ENCODE results near the gene CENPX. TPM values are rescaled to one million over a fixed set of nuclear protein-coding genes. Genes with fewer than 3 reads are reported as not detected.

CENPX gene
- total and polyA plus RNA-seq, 2 donors: 19.1 to 124 TPM

GRCh38 chr17:81978524-81979298 lies 44.0 kb downstream of the CENPX start:
- Histone ChIP-seq H3K4me1 (ENCODE audit: insufficient read depth) (no peaks in the 10 kb centered on the region), H3K4me3 (ENCODE audit: low read depth, low read length) (no peak overlapping the region), H3K27ac (ENCODE audit: low read depth) (no peak overlapping the region), H3K36me3 (ENCODE audit: insufficient read depth) (no peaks in the 10 kb centered on the region)
- DNase-seq (ENCODE audit: extremely low spot score): no peak
- 89% methylated on average over 27 of the region's 27 CpGs for WGBS

- Histone ChIP-seq H3K4me3 (ENCODE audit: low read depth, low read length) (peak within 1 kb of the TSS; percentile 94), H3K36me3 (ENCODE audit: insufficient read depth) (no peaks in the 10 kb centered on the region), H3K27ac (ENCODE audit: low read depth) (peak within 1 kb of the TSS; percentile 88), H3K4me1 (ENCODE audit: insufficient read depth) (no peaks in the 10 kb centered on the region)
- under 1% methylated on average over 76 of the region's 76 CpGs for WGBS
- DNase-seq (ENCODE audit: extremely low spot score): no peak
Measured at GRCh38 chr17:81977211-81977808, 45.4 kb downstream of the CENPX start, which contains the start of gene ASPSCR1. TSS of gene ASPSCR1 (plus strand) at chr17:81977629. CDS start at chr17:81977647, 18 bp downstream.

- Histone ChIP-seq H3K4me1 (ENCODE audit: insufficient read depth) (no peaks in the 10 kb centered on the region), H3K27ac (ENCODE audit: low read depth) (peak overlapping the region; percentile 88), H3K4me3 (ENCODE audit: low read depth, low read length) (peak overlapping the region; percentile 94), H3K36me3 (ENCODE audit: insufficient read depth) (no peaks in the 10 kb centered on the region)
- DNase-seq (ENCODE audit: extremely low spot score): no peak
- WGBS: 27% methylated on average over 30 of the region's 30 CpGs
Measured at GRCh38 chr17:81976332-81977210, 46.1 kb downstream of the CENPX start.

GRCh38 chr17:81973432-81973831 lies 49.2 kb downstream of the CENPX start:
- H3K4me3 ChIP-seq (ENCODE audit: low read depth, low read length): no peak overlapping the region
- no peaks in the 10 kb centered on the region for H3K4me1 ChIP-seq (ENCODE audit: insufficient read depth)
- no peak overlapping the region for H3K27ac ChIP-seq (ENCODE audit: low read depth)
- DNase-seq (ENCODE audit: extremely low spot score): no peak
- H3K36me3 ChIP-seq (ENCODE audit: insufficient read depth): no peaks in the 10 kb centered on the region

- DNase-seq (ENCODE audit: extremely low spot score): no peak
- no peaks in the 10 kb centered on the region for H3K4me1 ChIP-seq (ENCODE audit: insufficient read depth)
- H3K4me3 ChIP-seq (ENCODE audit: low read depth, low read length): no peak overlapping the region
- no peaks in the 10 kb centered on the region for H3K36me3 ChIP-seq (ENCODE audit: insufficient read depth)
- no peak overlapping the region for H3K27ac ChIP-seq (ENCODE audit: low read depth)
- WGBS: 87% methylated on average over 12 of the region's 12 CpGs
Measured at GRCh38 chr17:81968850-81969812, 53.5 kb downstream of the CENPX start.

Other genes with a start within 250 kb of the CENPX start
- not detected for gene GCGR, start 218.7 kb downstream of the CENPX start, total RNA-seq
- 0.16 TPM for gene GCGR, start 218.7 kb downstream of the CENPX start, polyA plus RNA-seq
- 43.8 TPM for gene MCRIP1, start 189.6 kb downstream of the CENPX start, total RNA-seq
- gene MCRIP1, start 189.6 kb downstream of the CENPX start, polyA plus RNA-seq: 190 TPM
- not detected for gene PPP1R27, start 187.8 kb downstream of the CENPX start, total RNA-seq
- not detected for gene PPP1R27, start 187.8 kb downstream of the CENPX start, polyA plus RNA-seq
- gene P4HB, start 162.3 kb downstream of the CENPX start, total RNA-seq: 262 TPM
- 367 TPM for gene P4HB, start 162.3 kb downstream of the CENPX start, polyA plus RNA-seq
- gene ARHGDIA, start 151.5 kb downstream of the CENPX start, total RNA-seq: 31.0 TPM
- 277 TPM for gene ARHGDIA, start 151.5 kb downstream of the CENPX start, polyA plus RNA-seq
- gene ALYREF, start 131.3 kb downstream of the CENPX start, total RNA-seq: 51.3 TPM
- 47.6 TPM for gene ALYREF, start 131.3 kb downstream of the CENPX start, polyA plus RNA-seq
- gene ANAPC11, start 131.2 kb downstream of the CENPX start, total RNA-seq: 51.6 TPM
- 245 TPM for gene ANAPC11, start 131.2 kb downstream of the CENPX start, polyA plus RNA-seq
- gene NPB, start 120.6 kb downstream of the CENPX start, total RNA-seq: 0.69 TPM
- 0.85 TPM for gene NPB, start 120.6 kb downstream of the CENPX start, polyA plus RNA-seq
- gene PCYT2, start 111.5 kb downstream of the CENPX start, total RNA-seq: 9.8 TPM
- gene PCYT2, start 111.5 kb downstream of the CENPX start, polyA plus RNA-seq: 36.0 TPM
- gene SIRT7, start 104.7 kb downstream of the CENPX start, total RNA-seq: 3.9 TPM
- 22.7 TPM for gene SIRT7, start 104.7 kb downstream of the CENPX start, polyA plus RNA-seq
- 7.6 TPM for gene MAFG, start 95.1 kb downstream of the CENPX start, total RNA-seq
- 31.3 TPM for gene MAFG, start 95.1 kb downstream of the CENPX start, polyA plus RNA-seq
- 57.2 TPM for gene PYCR1, start 85.6 kb downstream of the CENPX start, total RNA-seq
- gene PYCR1, start 85.6 kb downstream of the CENPX start, polyA plus RNA-seq: 8.1 TPM
- 0.42 TPM for gene MYADML2, start 75.6 kb downstream of the CENPX start, total RNA-seq
- gene MYADML2, start 75.6 kb downstream of the CENPX start, polyA plus RNA-seq: not detected
- 1.3 TPM for gene NOTUM, start 61.7 kb downstream of the CENPX start, total RNA-seq
- 2.5 TPM for gene NOTUM, start 61.7 kb downstream of the CENPX start, polyA plus RNA-seq
- gene ASPSCR1, start 45.2 kb downstream of the CENPX start, total RNA-seq: 18.0 TPM
- 28.6 TPM for gene ASPSCR1, start 45.2 kb downstream of the CENPX start, polyA plus RNA-seq
- gene LRRC45, start 427 bp upstream of the CENPX start, total RNA-seq: 8.7 TPM
- gene LRRC45, start 427 bp upstream of the CENPX start, polyA plus RNA-seq: 14.9 TPM
- 10.4 TPM for gene RAC3, start 8.8 kb upstream of the CENPX start, total RNA-seq
- gene RAC3, start 8.8 kb upstream of the CENPX start, polyA plus RNA-seq: 5.9 TPM
- gene DCXR, start 14.8 kb upstream of the CENPX start, total RNA-seq: 17.2 TPM
- gene DCXR, start 14.8 kb upstream of the CENPX start, polyA plus RNA-seq: 129 TPM
- 16.5 TPM for gene RFNG, start 28.9 kb upstream of the CENPX start, total RNA-seq
- gene RFNG, start 28.9 kb upstream of the CENPX start, polyA plus RNA-seq: 47.0 TPM
- gene GPS1, start 29.0 kb upstream of the CENPX start, total RNA-seq: 37.3 TPM
- gene GPS1, start 29.0 kb upstream of the CENPX start, polyA plus RNA-seq: 95.4 TPM
- gene DUS1L, start 42.9 kb upstream of the CENPX start, total RNA-seq: 24.5 TPM
- 67.5 TPM for gene DUS1L, start 42.9 kb upstream of the CENPX start, polyA plus RNA-seq
- 24.1 TPM for gene FASN, start 75.4 kb upstream of the CENPX start, total RNA-seq
- gene FASN, start 75.4 kb upstream of the CENPX start, polyA plus RNA-seq: 116 TPM
- 25.9 TPM for gene CCDC57, start 190.0 kb upstream of the CENPX start, total RNA-seq
- gene CCDC57, start 190.0 kb upstream of the CENPX start, polyA plus RNA-seq: 23.7 TPM
- gene SLC16A3, start 206.2 kb upstream of the CENPX start, total RNA-seq: 29.9 TPM
- gene SLC16A3, start 206.2 kb upstream of the CENPX start, polyA plus RNA-seq: 65.5 TPM

Measured in urinary bladder (tissue), 4 donors.